ENCODE measurements around the gene ETF1. TPM values are rescaled to one million over a fixed set of nuclear protein-coding genes. Genes with fewer than 3 reads are reported as not detected.

ETF1 gene
- total and polyA plus RNA-seq, 9 of the 15 experiments (the other 6 are each of a cell fraction or from before 2014, with no cell fraction given): 53.7 to 209 (median 164) TPM

- H3K36me3 ChIP-seq (ENCODE audit: control insufficient read depth, insufficient read depth, low read length): peaks cover 97% of the 10 kb centered on the region
- no peaks in the 10 kb centered on the region for H3K27me3 ChIP-seq (ENCODE audit: control insufficient read depth in 2 of 2, insufficient read depth in 2 of 2, low read length in 2 of 2)
- H3K4me3 ChIP-seq: no peak overlapping the region
- no TSS peak for BruUV-seq (replicated peaks)
- no peak overlapping the region for H3K27ac ChIP-seq (ENCODE audit: extremely low read depth, low read depth, low read length)
- ATAC-seq (peak; percentile 7), FAIRE-seq (no peak), DNase-seq (ENCODE audit: extremely low read depth in 1 of 4, low spot score in 3 of 4) (no peak)
- no peaks in the 10 kb centered on the region for H3K9me3 ChIP-seq (replicated peaks; ENCODE audit: control insufficient read depth, insufficient read depth, low read depth, low read length)
- H4K20me1 ChIP-seq (replicated peaks; ENCODE audit: control insufficient read depth, insufficient read depth, low read length): no peaks in the 10 kb centered on the region; the same call in 1 of the 2 replicates
- no peak overlapping the region for H2AFZ ChIP-seq (ENCODE audit: low read depth, low read length)
- in situ Hi-C loops (cut with MboI): no loop called here
- no peaks in the 10 kb centered on the region for H3K9me1 ChIP-seq (ENCODE audit: control insufficient read depth, insufficient read depth, low read length)
- WGBS (ENCODE audit: insufficient coverage, low coverage, missing lambda C conversion rate): 90% methylated on average over 7 of the region's 7 CpGs
- H3K9ac ChIP-seq (ENCODE audit: insufficient read depth in 1 of 2, low read depth in 2 of 2, low read length in 2 of 2): peak overlapping the region; percentile 15; a peak in 2 of 4 replicates
- no peak for TF ChIP-seq MAX (CRISPR knock-in tag; IDR thresholded peaks at IDR 0.05)
- TF ChIP-seq PML (IDR thresholded peaks at IDR 0.05; ENCODE audit: low read length): 0 out of 2 replicates have a peak, but pooled peaks have one; percentile 3
- no peak for TF ChIP-seq GATAD2B (IDR thresholded peaks at IDR 0.05; ENCODE audit: borderline replicate concordance)
- 0 out of 2 replicates have a peak, but pooled peaks have one; percentile 32 for TF ChIP-seq POLR2A (conservative IDR thresholded peaks at IDR 0.05)
- no peak for TF ChIP-seq KLF6 (CRISPR knock-in tag; IDR thresholded peaks at IDR 0.05; ENCODE audit: borderline replicate concordance)
- TF ChIP-seq SUPT5H (IDR thresholded peaks at IDR 0.05): peak; percentile 54; the same call in 1 of the 2 replicates
- TF ChIP-seq POLR2AphosphoS5 (IDR thresholded peaks at IDR 0.05; ENCODE audit: control insufficient read depth, insufficient read depth, low read depth, low read length): 0 out of 2 replicates have a peak, but pooled peaks have one; percentile 39
- intact Hi-C loops (cut with micrococcal nuclease): no loop called here
- peaks cover 100% of the 10 kb centered on the region for H3K79me2 ChIP-seq (ENCODE audit: control insufficient read depth, insufficient read depth, low read length)
- H3K4me1 ChIP-seq (replicated peaks in 1 of 2; ENCODE audit: control insufficient read depth in 2 of 2, insufficient read depth in 2 of 2, low read length in 2 of 2): peaks cover 0 to 6% of the 10 kb centered on the region in 2 experiments; a peak in 3 of 5 replicates
- CTCF ChIA-PET (ENCODE audit: low intra/inter-chr PET ratio): no interaction called here
- POLR2A ChIA-PET: interaction anchor here (0.6 to 5.1 kb wide), 6 partner anchors 9 to 686 kb away, joined by 3 to 73 read pairs (median 4); partner anchors contain the start of gene ETF1
- no peak overlapping the region for H3K4me2 ChIP-seq (ENCODE audit: insufficient read depth, low read length)
Measured at GRCh38 chr5:138569782-138570181, 26.7 kb upstream of the ETF1 start.
